Left colon (tissue), 2 donors: ENCODE results near the gene SLC17A7. TPM values are rescaled to one million over a fixed set of nuclear protein-coding genes. Genes with fewer than 3 reads are reported as not detected.
"Not testable (repeated sequence)": the region's sequence is repeated elsewhere in the genome, so short reads cannot be mapped to it uniquely, and the experiment has no call there.

ENCODE experiments used
- ATAC-seq: fragments of 200-7000 bp; cut with Tn5 transposase; one replicate; pipeline ENCODE4 v1.9.1; 2020; ENCODE audit warnings: mild to moderate bottlenecking, moderate library complexity
- DNase-seq, 2 donors: peaks; one replicate each; pipeline ENCODE4 v3.0.0-alpha.2; 2020
- intact Hi-C, 2 donors: fragments of 100-400 bp; cut with DNase I in 1 of 2; cut with micrococcal nuclease in 1 of 2; formaldehyde crosslinking; loops; one replicate each; pipeline versions ENCODE4 v1.11.2 to v1.14.0; 2022; cut with DNase I, micrococcal nuclease
- total RNA-seq, 2 donors: library from RNA; stranded (reverse); fragmentation: NEBNext Ultra II Directional; extraction: Animal tissue kit (Norgen Biotek cat#: 25700); gene quantifications; one replicate each; pipeline ENCODE4 v1.2.1, GENCODE V29; 2021
- donor health status: DM: no; HTN: no; CAD: no.
- donor health status: DM: yes; HTN: yes; CAD: no.

Gene SLC17A7
- total RNA-seq, 2 donors from 2014 or later, result 0.24 to 0.81 TPM

DNA sequence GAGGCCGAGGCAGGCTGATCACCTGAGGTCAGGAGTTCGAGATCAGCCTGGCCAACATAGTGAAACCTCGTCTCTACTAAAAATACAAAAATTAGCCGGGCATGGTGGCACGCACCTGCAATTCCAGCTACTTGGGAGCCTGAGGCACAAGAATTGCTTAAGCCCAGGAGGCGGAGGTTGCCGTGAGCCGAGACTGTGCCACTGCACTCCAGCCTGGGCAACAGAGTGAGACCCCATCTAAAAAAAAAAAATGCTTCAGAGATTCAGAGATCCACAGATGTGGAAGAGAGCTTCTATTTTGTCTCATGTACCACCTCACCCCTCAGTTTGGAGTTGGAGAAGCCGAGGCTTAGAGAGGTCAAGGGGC lies 32.2 kb upstream of the SLC17A7 start:
- intact Hi-C loops, DNase-seq, ATAC-seq: not testable (repeated sequence)

- ATAC-seq (no peak), DNase-seq (no peak)
- intact Hi-C loops, result no loop called here
These were observed 31.6 kb upstream of the SLC17A7 start for GRCh38 chr19:49472936-49473335.

- ATAC-seq, result no peak
- intact Hi-C loops, result no loop called here
- DNase-seq, result no peak
These were observed 29.3 kb upstream of the SLC17A7 start for GRCh38 chr19:49470615-49470978.

- intact Hi-C loops, result no loop called here
- peak; percentile 16 for ATAC-seq
- no peak for DNase-seq
These were observed 28.7 kb upstream of the SLC17A7 start for GRCh38 chr19:49469828-49470614.

GRCh38 chr19:49468746-49469447 lies 27.6 kb upstream of the SLC17A7 start:
- intact Hi-C loops, result no loop called here
- ATAC-seq, result peak; percentile 49

DNA sequence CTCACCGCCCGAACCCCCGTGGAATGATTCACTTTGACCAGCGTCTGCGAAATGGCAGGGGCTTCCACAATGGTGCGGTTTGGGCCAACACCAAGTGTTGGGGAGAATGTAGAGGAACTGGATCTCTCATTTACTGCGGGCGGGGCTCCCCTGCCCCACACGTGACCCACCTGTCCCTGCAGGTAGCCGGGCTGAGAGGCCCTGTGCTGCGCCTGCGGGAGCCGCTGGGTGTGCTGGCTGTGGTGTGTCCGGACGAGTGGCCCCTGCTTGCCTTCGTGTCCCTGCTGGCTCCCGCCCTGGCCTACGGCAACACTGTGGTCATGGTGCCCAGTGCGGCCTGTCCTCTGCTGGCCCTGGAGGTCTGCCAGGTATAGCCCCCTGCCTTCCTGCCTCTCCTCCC lies 26.9 kb upstream of the SLC17A7 start:
- DNase-seq (no peak), ATAC-seq (no peak)
- intact Hi-C loops, result no loop called here

More at GRCh38 chr19:49468746-49469447, 27.6 kb upstream of the SLC17A7 start:
- peak; percentile 63 to 76 for DNase-seq

DNA sequence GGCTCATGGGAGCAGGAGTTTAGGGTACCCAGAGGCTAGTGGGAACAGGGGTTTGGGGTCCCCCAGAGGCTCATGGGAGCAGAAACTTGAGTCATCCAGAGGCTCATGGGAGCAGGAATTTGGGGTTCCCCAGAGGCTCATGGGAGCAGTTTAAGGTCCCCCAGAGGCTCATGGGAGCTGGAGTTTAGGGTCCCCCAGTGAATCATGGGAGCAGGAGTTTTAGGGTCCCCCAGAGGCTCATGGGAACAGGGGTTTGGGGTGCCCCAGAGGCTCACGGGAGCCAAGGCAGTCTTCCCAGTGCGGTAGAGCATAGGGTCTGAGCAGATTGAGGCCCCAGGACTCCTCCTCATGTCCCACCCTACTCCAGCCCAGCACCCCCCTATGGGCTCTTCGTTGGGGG lies 24.0 kb upstream of the SLC17A7 start:
- ATAC-seq (no peak), DNase-seq (no peak)
- intact Hi-C loops, result no loop called here

GRCh38 chr19:49463960-49464740 lies 22.8 kb upstream of the SLC17A7 start:
- DNase-seq (no peak), ATAC-seq (no peak)
- intact Hi-C loops, result no loop called here

DNA sequence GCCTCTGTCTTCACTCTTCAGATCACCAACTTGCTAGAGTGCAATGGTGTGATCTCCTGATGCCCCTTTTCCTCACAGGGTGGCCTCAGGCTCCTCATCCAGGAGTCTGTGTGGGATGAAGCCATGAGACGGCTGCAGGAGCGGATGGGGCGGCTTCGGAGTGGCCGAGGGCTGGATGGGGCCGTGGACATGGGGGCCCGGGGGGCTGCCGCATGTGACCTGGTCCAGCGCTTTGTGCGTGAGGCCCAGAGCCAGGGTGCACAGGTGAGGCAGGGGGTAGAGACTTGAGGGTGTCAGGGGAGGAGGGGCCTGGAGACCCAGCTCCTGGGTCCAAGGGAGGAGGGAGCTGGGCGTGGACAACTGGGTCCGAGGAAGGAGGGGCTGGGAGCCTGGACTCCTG lies 21.2 kb upstream of the SLC17A7 start:
- ATAC-seq, result no peak

DNA sequence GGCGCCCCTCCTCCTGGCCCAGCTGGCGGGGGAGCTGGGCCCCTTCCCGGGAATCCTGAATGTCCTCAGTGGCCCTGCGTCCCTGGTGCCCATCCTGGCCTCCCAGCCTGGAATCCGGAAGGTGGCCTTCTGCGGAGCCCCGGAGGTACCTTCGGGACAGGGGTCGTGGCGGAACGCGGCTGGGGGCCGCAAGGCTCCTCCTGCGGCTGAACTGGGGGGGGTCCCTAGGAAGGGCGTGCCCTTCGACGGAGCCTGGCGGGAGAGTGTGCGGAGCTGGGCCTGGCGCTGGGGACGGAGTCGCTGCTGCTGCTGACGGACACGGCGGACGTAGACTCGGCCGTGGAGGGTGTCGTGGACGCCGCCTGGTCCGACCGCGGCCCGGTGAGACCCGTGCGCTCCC lies 20.3 kb upstream of the SLC17A7 start:
- no peak for DNase-seq
- intact Hi-C loops, result no loop called here
- no peak for ATAC-seq

More for the DNA sequence above, 21.2 kb upstream of the SLC17A7 start:
- DNase-seq, result no peak
- intact Hi-C loops, result no loop called here

DNA sequence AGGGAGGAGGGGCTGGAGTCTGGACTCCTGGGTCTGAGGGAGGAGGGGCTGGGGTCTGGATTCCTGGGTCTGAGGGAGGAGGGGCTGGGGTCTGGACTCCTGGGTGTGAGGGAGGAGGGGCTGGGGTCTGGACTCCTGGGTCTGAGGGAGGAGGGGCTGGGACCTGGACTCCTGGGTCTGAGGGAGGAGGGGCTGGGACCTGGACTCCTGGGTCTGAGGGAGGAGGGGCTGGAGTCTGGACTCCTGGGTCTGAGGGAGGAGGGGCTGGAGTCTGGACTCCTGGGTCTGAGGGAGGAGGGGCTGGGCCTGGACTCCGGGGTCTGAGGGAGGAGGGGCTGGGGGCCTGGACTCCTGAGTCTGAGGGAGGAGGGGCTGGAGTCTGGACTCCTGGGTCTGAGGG lies 19.8 kb upstream of the SLC17A7 start:
- ATAC-seq, DNase-seq, intact Hi-C loops: not testable (repeated sequence)

DNA sequence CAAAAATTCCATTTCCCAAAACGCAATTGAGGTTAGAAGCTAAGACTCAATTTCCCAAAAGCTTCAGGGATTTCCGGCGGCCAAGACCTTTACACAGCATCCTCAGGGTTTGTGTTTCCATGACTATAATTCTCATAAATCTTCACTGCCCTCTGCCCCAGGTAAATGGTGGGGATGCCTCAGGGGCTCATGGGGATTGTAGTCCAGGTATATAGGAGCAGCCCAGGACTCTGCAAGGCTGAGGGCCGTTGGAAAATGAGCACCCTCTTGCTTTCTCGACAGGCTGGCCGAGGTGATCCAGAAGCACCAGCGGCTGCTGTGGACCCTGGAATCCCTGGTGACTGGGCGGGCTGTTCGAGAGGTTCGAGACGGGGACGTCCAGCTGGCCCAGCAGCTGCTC lies 18.1 kb upstream of the SLC17A7 start:
- no peak for ATAC-seq
- intact Hi-C loops, result no loop called here

DNA sequence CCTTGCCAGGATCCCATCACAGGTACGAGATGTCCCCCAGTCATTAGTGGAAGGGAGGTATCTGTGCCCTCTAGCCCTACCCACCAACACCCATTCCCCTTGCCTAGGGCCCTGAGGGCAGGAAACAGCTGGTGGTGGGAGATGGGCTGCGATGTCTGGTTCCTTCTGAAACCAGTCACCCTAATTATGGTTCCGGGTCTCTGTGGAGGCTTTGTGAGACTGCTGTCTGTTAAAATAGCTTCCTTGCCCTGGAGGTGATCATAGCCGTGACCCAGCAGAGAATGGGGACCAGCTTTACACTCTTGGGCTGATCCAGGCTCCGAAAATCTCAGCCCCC lies 17.2 kb upstream of the SLC17A7 start:
- ATAC-seq (no peak), DNase-seq (no peak)
- intact Hi-C loops, result no loop called here

More for the DNA sequence above, 18.1 kb upstream of the SLC17A7 start:
- no peak for DNase-seq

- DNase-seq, result no peak
- intact Hi-C loops, result no loop called here
- ATAC-seq, result no peak
These were observed 15.0 kb upstream of the SLC17A7 start for GRCh38 chr19:49456326-49456725.

GRCh38 chr19:49455773-49456172 lies 14.4 kb upstream of the SLC17A7 start:
- DNase-seq (no peak), ATAC-seq (no peak)

GRCh38 chr19:49453757-49454240 lies 12.5 kb upstream of the SLC17A7 start:
- no peak for DNase-seq
- ATAC-seq, result no peak
- intact Hi-C loops, result no loop called here

More at GRCh38 chr19:49455773-49456172, 14.4 kb upstream of the SLC17A7 start:
- intact Hi-C loops, result no loop called here

DNA sequence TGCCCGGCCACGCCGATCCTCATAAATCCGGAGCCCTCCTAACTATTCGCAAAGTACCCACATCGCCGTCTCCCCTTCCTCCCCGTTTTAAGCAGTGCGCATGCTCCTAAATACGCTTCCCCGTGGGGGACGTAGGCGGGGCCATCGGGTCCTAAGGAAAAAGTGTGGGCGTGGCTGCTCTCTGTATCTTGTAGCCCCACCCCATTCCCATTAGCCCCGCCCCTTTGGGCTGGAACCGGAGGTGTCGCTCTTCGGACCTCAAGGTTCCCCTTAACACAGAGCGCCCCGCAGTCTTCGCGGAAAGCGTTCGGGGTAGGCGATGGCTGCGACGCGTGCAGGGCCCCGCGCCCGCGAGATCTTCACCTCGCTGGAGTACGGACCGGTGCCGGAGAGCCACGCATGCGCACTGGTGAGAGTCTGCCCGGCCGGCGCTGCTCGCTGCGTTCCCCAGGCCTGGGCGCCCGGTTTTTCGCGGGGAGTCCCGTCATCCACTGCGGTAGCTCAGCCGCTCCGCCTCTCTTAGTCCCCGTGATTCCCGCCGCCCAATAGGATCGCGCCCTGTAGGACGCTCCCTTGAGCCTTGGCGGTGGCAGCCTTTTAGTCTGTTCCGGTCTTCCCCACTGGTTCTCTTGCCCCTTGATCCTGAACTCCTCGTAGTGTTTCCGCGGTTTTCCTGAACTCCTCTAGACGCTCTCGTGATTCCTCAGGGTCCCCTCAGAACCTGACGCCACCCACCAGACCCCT lies 11.9 kb upstream of the SLC17A7 start, which contains the start of gene ALDH16A1:
Gene ALDH16A1, plus strand, starts transcription at position 213 of the 744 bp plus-strand sequence. Its CDS starts 107 bp downstream, at position 320.
- DNase-seq, result peak; percentile 98 to 99
- ATAC-seq, result peak; percentile 84
- intact Hi-C loops, result no loop called here

DNA sequence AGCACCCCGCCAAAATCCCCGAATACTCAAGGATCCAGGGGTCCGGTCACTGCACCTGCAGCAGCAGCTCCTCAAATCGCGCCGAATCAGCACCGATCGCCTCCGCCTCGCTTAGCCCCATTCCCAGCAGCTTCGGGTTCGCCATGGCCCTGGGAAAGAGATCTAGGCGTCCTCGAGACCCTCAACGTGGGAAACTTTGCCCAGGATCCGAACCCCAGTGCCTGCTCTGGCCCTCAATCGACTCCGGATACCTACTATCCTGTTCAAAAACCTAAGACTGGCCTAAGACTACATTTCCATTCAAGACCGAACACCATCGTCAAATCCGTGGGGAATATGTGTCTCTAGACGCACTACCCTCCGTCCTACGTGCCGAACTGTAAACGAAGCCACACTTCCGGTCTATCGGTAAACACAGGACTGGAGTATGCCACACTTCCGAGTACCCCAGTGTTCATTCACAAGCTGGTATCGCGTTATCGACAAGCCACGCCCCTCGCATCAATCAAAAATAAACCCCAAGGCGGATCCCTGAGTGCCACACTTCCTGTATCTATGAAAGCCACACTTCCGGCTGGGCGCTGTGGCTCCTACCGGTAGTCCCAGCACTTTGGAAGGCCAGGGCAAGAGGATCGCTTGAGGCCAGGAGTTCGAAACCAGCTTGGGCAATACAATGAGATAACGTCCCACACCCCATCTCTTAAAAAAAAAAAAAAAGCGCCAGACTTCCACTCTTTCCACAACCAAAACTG lies 10.3 kb upstream of the SLC17A7 start, which contains the start of gene PIH1D1:
Gene PIH1D1, minus strand, starts transcription at position 385 of the 752 bp plus-strand sequence. Its CDS starts 240 bp downstream, at position 145.
- ATAC-seq (peak; percentile 77), DNase-seq (peak; percentile 98)
- intact Hi-C loops, result no loop called here
